ENCODE results near the gene PELI2. TPM values are rescaled to one million over a fixed set of nuclear protein-coding genes. Genes with fewer than 3 reads are reported as not detected.

Gene PELI2
- total RNA-seq, 1 experiment from 2014 or later: 0.19 TPM

DNA sequence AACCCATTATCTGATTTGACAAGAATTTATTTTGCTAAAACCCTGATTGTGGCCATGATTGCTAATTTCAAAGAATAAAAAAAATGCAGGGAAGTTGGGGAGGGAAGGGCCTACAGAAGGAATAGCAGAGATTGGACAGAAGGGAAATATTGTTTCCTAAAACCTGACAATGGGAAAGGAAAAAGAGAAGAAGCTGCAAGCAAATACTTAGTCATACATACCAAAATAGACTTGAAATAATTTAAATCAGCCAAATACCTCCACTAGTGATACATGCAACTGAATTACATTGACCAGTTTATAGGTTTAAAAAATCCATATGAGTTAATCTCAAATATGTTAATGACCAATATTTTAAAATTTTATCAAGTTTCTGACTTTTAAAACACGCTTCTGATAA, 75.1 kb downstream of the PELI2 start:
- Mint-ChIP-seq H3K9me3 (ENCODE audit: unreplicated experiment) (no peaks in the 10 kb centered on the region), H3K4me3 (ENCODE audit: unreplicated experiment) (no peak overlapping the region), H3K4me1 (ENCODE audit: insufficient read depth, unreplicated experiment) (peaks cover 5% of the 10 kb centered on the region), H3K27ac (ENCODE audit: low read depth, unreplicated experiment) (no peak overlapping the region), H3K27me3 (ENCODE audit: insufficient read depth, unreplicated experiment) (no peaks in the 10 kb centered on the region), H3K36me3 (ENCODE audit: insufficient read depth, unreplicated experiment) (no peaks in the 10 kb centered on the region)
- TF ChIP-seq, protein P1, sequence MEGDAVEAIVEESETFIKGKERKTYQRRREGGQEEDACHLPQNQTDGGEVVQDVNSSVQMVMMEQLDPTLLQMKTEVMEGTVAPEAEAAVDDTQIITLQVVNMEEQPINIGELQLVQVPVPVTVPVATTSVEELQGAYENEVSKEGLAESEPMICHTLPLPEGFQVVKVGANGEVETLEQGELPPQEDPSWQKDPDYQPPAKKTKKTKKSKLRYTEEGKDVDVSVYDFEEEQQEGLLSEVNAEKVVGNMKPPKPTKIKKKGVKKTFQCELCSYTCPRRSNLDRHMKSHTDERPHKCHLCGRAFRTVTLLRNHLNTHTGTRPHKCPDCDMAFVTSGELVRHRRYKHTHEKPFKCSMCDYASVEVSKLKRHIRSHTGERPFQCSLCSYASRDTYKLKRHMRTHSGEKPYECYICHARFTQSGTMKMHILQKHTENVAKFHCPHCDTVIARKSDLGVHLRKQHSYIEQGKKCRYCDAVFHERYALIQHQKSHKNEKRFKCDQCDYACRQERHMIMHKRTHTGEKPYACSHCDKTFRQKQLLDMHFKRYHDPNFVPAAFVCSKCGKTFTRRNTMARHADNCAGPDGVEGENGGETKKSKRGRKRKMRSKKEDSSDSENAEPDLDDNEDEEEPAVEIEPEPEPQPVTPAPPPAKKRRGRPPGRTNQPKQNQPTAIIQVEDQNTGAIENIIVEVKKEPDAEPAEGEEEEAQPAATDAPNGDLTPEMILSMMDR (IDR thresholded peaks at IDR 0.05; ENCODE audit: unreplicated experiment): no peak
- BruUV-seq (replicated peaks): no TSS peak
- no peak for DNase-seq (ENCODE audit: unreplicated experiment)
- POLR2A ChIA-PET: no interaction called here
- intact Hi-C loops (cut with micrococcal nuclease): no loop called here
- CTCF ChIA-PET: no interaction called here

DNA sequence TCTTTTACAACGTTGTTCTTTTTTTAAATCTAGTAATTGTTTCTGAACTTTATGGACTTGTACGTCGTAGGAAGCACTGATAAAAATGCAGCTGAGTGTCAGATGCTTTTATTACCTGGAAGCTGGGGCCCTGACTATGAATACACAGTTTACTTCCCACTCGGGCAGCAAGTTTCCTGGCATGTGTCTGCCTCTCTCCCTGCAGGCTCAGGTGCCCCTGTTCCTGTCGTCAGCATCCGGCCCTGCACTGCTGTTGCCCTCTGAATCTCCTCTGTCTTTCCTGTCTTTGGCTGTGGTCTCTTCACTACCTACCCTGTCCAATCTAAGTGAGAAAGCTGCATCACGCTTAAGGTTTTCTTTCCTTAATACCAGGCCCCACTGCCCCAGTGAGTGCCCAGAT, 75.8 kb downstream of the PELI2 start:
- peaks cover 5% of the 10 kb centered on the region for H3K4me1 Mint-ChIP-seq (ENCODE audit: insufficient read depth, unreplicated experiment)
- intact Hi-C loops (cut with micrococcal nuclease): no loop called here
- CTCF ChIA-PET: interaction anchor here (0.8 kb wide), 1 partner anchor 17 kb away, joined by 3 read pairs; no protein-coding TSS in a partner anchor

DNA sequence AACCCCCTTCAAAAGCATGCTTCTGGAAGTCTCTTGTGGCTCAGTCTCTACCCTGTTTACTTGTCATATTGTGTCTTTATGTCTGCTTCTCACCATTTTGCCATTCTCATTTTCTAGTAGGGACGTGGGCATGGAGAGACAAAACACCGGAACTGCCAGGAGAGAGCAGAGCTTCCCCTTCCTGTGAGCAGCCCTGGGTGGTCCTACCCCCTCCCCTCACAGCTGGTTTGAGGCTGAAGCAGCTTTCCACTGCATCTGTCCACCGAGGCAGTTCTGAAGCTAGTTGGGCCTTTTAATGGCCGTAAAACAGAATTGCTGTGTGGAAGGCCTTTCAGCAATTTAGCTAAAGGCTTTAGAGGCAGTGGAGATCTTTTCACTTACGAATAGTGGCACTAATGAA, 77.0 kb downstream of the PELI2 start:
- ChIA-PET POLR2A (no interaction called here), CTCF (no interaction called here)
- no peak for DNase-seq (ENCODE audit: unreplicated experiment)
- intact Hi-C loops (cut with micrococcal nuclease): no loop called here
- no peaks in the 10 kb centered on the region for H3K36me3 Mint-ChIP-seq (ENCODE audit: insufficient read depth, unreplicated experiment)
- no peaks in the 10 kb centered on the region for H3K9me3 Mint-ChIP-seq (ENCODE audit: unreplicated experiment)
- TF ChIP-seq, protein P1 (IDR thresholded peaks at IDR 0.05; ENCODE audit: unreplicated experiment): no peak
- H3K27ac Mint-ChIP-seq (ENCODE audit: low read depth, unreplicated experiment): no peak overlapping the region
- no TSS peak for BruUV-seq (replicated peaks)
- no peak overlapping the region for H3K4me3 Mint-ChIP-seq (ENCODE audit: unreplicated experiment)
- H3K27me3 Mint-ChIP-seq (ENCODE audit: insufficient read depth, unreplicated experiment): no peaks in the 10 kb centered on the region
- H3K4me1 Mint-ChIP-seq (ENCODE audit: insufficient read depth, unreplicated experiment): peaks cover 5% of the 10 kb centered on the region

More for the DNA sequence above, 75.8 kb downstream of the PELI2 start:
- TF ChIP-seq, protein P1 (IDR thresholded peaks at IDR 0.05; ENCODE audit: unreplicated experiment): no peak
- Mint-ChIP-seq H3K36me3 (ENCODE audit: insufficient read depth, unreplicated experiment) (no peaks in the 10 kb centered on the region), H3K27me3 (ENCODE audit: insufficient read depth, unreplicated experiment) (no peaks in the 10 kb centered on the region), H3K9me3 (ENCODE audit: unreplicated experiment) (no peaks in the 10 kb centered on the region), H3K4me3 (ENCODE audit: unreplicated experiment) (no peak overlapping the region), H3K27ac (ENCODE audit: low read depth, unreplicated experiment) (no peak overlapping the region)
- POLR2A ChIA-PET: interaction anchor here (0.6 to 1.1 kb wide), 2 partner anchors 64 to 118 kb away, joined by 3 to 4 read pairs; no protein-coding TSS in a partner anchor
- BruUV-seq (replicated peaks): no TSS peak
- no peak for DNase-seq (ENCODE audit: unreplicated experiment)

DNA sequence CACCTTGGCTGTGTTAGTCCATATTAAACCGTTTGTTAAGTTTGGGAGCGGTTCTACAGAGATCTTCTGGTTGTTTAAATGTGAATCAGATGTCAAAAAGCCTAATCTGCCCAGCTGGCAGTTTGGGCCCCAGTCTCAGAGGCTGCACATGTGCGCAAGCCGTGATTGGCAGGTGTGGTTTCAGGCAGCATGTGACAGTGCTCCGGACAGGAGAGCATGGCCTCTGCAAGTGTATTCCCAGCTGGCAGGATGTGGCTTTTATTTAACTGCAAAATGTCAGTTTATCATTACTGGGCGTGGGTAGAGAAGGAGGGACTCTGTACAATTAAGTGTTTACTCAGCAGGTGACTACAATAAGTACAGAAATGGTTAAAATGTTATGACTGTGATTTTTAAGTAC, 77.5 kb downstream of the PELI2 start:
- BruUV-seq (replicated peaks): no TSS peak
- TF ChIP-seq, protein P1 (IDR thresholded peaks at IDR 0.05; ENCODE audit: unreplicated experiment): no peak
- no peak overlapping the region for H3K4me3 Mint-ChIP-seq (ENCODE audit: unreplicated experiment)
- no peak overlapping the region for H3K27ac Mint-ChIP-seq (ENCODE audit: low read depth, unreplicated experiment)
- no peaks in the 10 kb centered on the region for H3K27me3 Mint-ChIP-seq (ENCODE audit: insufficient read depth, unreplicated experiment)
- H3K9me3 Mint-ChIP-seq (ENCODE audit: unreplicated experiment): no peaks in the 10 kb centered on the region
- H3K4me1 Mint-ChIP-seq (ENCODE audit: insufficient read depth, unreplicated experiment): peaks cover 5% of the 10 kb centered on the region
- intact Hi-C loops (cut with micrococcal nuclease): no loop called here
- CTCF ChIA-PET: no interaction called here
- POLR2A ChIA-PET: no interaction called here
- H3K36me3 Mint-ChIP-seq (ENCODE audit: insufficient read depth, unreplicated experiment): no peaks in the 10 kb centered on the region
- DNase-seq (ENCODE audit: unreplicated experiment): no peak
